KOPT-K1 (cell line): ENCODE results near the gene EIF5A2.
A peak's percentile ranks its signal among the peaks of the same experiment; 100 is the strongest.
"Not testable (repeated sequence)": the region's sequence is repeated elsewhere in the genome, so short reads cannot be mapped to it uniquely, and the experiment has no call there.

Experiments used
- H3K27ac ChIP-seq: fragments of 200-600 bp; sonication (generic); 2 replicates; pipeline ENCODE4 v1.5.1; 2016; ENCODE audit warnings: antibody characterized with exemption, mild to moderate bottlenecking, low read depth, low read length; ENCODE audit not compliant: poor library complexity, severe bottlenecking
- H3K36me3 ChIP-seq: fragments of 200-600 bp; sonication (generic); 2 replicates; pipeline ENCODE4 v1.5.1; 2017; ENCODE audit warnings: antibody characterized with exemption, mild to moderate bottlenecking, low read length, moderate library complexity; ENCODE audit not compliant: insufficient read depth
- H3K9me3 ChIP-seq: fragments of 200-600 bp; sonication (generic); 2 replicates; pipeline ENCODE4 v1.5.1; 2017; ENCODE audit warnings: antibody characterized with exemption, low read length, mild to moderate bottlenecking; ENCODE audit not compliant: insufficient read depth, poor library complexity, severe bottlenecking

EIF5A2 gene

GRCh38 chr3:170909129-170909903, 879 bp upstream of the EIF5A2 start:
- Histone ChIP-seq H3K9me3 (peaks cover 11% of the 10 kb centered on the region), H3K36me3 (no peaks in the 10 kb centered on the region), H3K27ac (no peak overlapping the region)

GRCh38 chr3:170907637-170908234, 701 bp downstream of the EIF5A2 start:
- H3K27ac ChIP-seq, result peak overlapping the region; percentile 59
- H3K36me3 ChIP-seq, result no peaks in the 10 kb centered on the region
- H3K9me3 ChIP-seq, result peaks cover 11% of the 10 kb centered on the region

GRCh38 chr3:170905862-170906261, 2.6 kb downstream of the EIF5A2 start:
- Histone ChIP-seq H3K9me3 (peaks cover 11% of the 10 kb centered on the region), H3K36me3 (no peaks in the 10 kb centered on the region), H3K27ac (no peak overlapping the region)

GRCh38 chr3:170903123-170903522, 5.3 kb downstream of the EIF5A2 start:
- peaks cover 6% of the 10 kb centered on the region for H3K9me3 ChIP-seq
- H3K36me3 ChIP-seq, result peaks cover 1% of the 10 kb centered on the region; the same call in 1 of the 2 replicates
- no peak overlapping the region for H3K27ac ChIP-seq

GRCh38 chr3:170899455-170899854, 9.0 kb downstream of the EIF5A2 start:
- Histone ChIP-seq H3K27ac (no peak overlapping the region), H3K9me3 (peaks cover 30% of the 10 kb centered on the region), H3K36me3 (peaks cover 7% of the 10 kb centered on the region; the same call in 1 of the 2 replicates)

GRCh38 chr3:170897978-170898377, 10.5 kb downstream of the EIF5A2 start:
- H3K36me3 ChIP-seq, result peaks cover 7% of the 10 kb centered on the region; the same call in 1 of the 2 replicates
- peaks cover 30% of the 10 kb centered on the region for H3K9me3 ChIP-seq
- no peak overlapping the region for H3K27ac ChIP-seq

- H3K9me3 ChIP-seq, result peaks cover 30% of the 10 kb centered on the region
- not testable (repeated sequence) for H3K27ac ChIP-seq, H3K36me3 ChIP-seq
These were observed 11.2 kb downstream of the EIF5A2 start for GRCh38 chr3:170897199-170897598.

GRCh38 chr3:170896781-170897180, 11.7 kb downstream of the EIF5A2 start:
- peaks cover 30% of the 10 kb centered on the region for H3K9me3 ChIP-seq

GRCh38 chr3:170896333-170896732, 12.1 kb downstream of the EIF5A2 start:
- peaks cover 30% of the 10 kb centered on the region for H3K9me3 ChIP-seq
- H3K27ac ChIP-seq, H3K36me3 ChIP-seq: not testable (repeated sequence)

More at GRCh38 chr3:170896781-170897180, 11.7 kb downstream of the EIF5A2 start:
- H3K36me3 ChIP-seq, result peaks cover 7% of the 10 kb centered on the region; the same call in 1 of the 2 replicates
- H3K27ac ChIP-seq, result no peak overlapping the region

GRCh38 chr3:170893895-170894294, 14.5 kb downstream of the EIF5A2 start:
- Histone ChIP-seq H3K27ac (no peak overlapping the region), H3K9me3 (peaks cover 28% of the 10 kb centered on the region), H3K36me3 (peaks cover 7% of the 10 kb centered on the region; the same call in 1 of the 2 replicates)

GRCh38 chr3:170889630-170890029, 18.8 kb downstream of the EIF5A2 start:
- no peaks in the 10 kb centered on the region for H3K9me3 ChIP-seq
- H3K36me3 ChIP-seq, result no peaks in the 10 kb centered on the region
- H3K27ac ChIP-seq, result no peak overlapping the region

GRCh38 chr3:170889132-170889531, 19.3 kb downstream of the EIF5A2 start:
- Histone ChIP-seq H3K36me3 (no peaks in the 10 kb centered on the region), H3K27ac (no peak overlapping the region), H3K9me3 (no peaks in the 10 kb centered on the region)

- not testable (repeated sequence) for H3K36me3 ChIP-seq, H3K9me3 ChIP-seq, H3K27ac ChIP-seq
These were observed 24.1 kb downstream of the EIF5A2 start for GRCh38 chr3:170884109-170884930.

- not testable (repeated sequence) for H3K9me3 ChIP-seq, H3K27ac ChIP-seq, H3K36me3 ChIP-seq
These were observed 29.7 kb downstream of the EIF5A2 start for GRCh38 chr3:170878688-170879087.

- not testable (repeated sequence) for H3K36me3 ChIP-seq, H3K9me3 ChIP-seq, H3K27ac ChIP-seq
These were observed 31.1 kb downstream of the EIF5A2 start for GRCh38 chr3:170877311-170877710.
